GM21515 (cell line): ENCODE results near the gene TSPO2.
"Not testable (repeated sequence)": the region's sequence is repeated elsewhere in the genome, so short reads cannot be mapped to it uniquely, and the experiment has no call there.

Source experiments
- ATAC-seq: cut with Tn5 transposase; IDR thresholded peaks from one replicate; pipeline ENCODE4 v1.9.1; 2021; ENCODE audit not compliant: unreplicated experiment

TSPO2 gene

GRCh38 chr6:41042226-41043055, at the start of gene TSPO2:
Gene TSPO2, plus strand, starts transcription at chr6:41042467. Its CDS starts 519 bp downstream, at chr6:41042986.
- ATAC-seq: no peak

- no peak for ATAC-seq
Observed at GRCh38 chr6:40992746-40993145, 49.5 kb upstream of the TSPO2 start.

- no peak for ATAC-seq
Observed at GRCh38 chr6:40996591-40997233, 45.6 kb upstream of the TSPO2 start.

GRCh38 chr6:40997234-40997957, 44.9 kb upstream of the TSPO2 start:
- ATAC-seq: no peak

- no peak for ATAC-seq
Observed at GRCh38 chr6:40998661-40999060, 43.6 kb upstream of the TSPO2 start.

- ATAC-seq: no peak
Observed at GRCh38 chr6:40999569-40999968, 42.7 kb upstream of the TSPO2 start.

GRCh38 chr6:41000248-41000647, 42.0 kb upstream of the TSPO2 start:
- ATAC-seq: no peak

- ATAC-seq: no peak
Observed at GRCh38 chr6:41002168-41002567, 40.1 kb upstream of the TSPO2 start.

GRCh38 chr6:41006217-41006616, 36.0 kb upstream of the TSPO2 start:
- not testable (repeated sequence) for ATAC-seq

- not testable (repeated sequence) for ATAC-seq
Observed at GRCh38 chr6:41006980-41007379, 35.3 kb upstream of the TSPO2 start.

GRCh38 chr6:41008011-41008410, 34.3 kb upstream of the TSPO2 start:
- no peak for ATAC-seq

GRCh38 chr6:41009669-41010068, 32.6 kb upstream of the TSPO2 start:
- no peak for ATAC-seq

- ATAC-seq: no peak
Observed at GRCh38 chr6:41011673-41012072, 30.6 kb upstream of the TSPO2 start.

GRCh38 chr6:41013466-41014153, 28.7 kb upstream of the TSPO2 start:
- ATAC-seq: no peak

- no peak for ATAC-seq
Observed at GRCh38 chr6:41014780-41015179, 27.5 kb upstream of the TSPO2 start.

GRCh38 chr6:41015860-41016259, 26.4 kb upstream of the TSPO2 start:
- not testable (repeated sequence) for ATAC-seq

- ATAC-seq: no peak
Observed at GRCh38 chr6:41017663-41018062, 24.6 kb upstream of the TSPO2 start.

- ATAC-seq: no peak
Observed at GRCh38 chr6:41021832-41022231, 20.4 kb upstream of the TSPO2 start.

- ATAC-seq: no peak
Observed at GRCh38 chr6:41022294-41022693, 20.0 kb upstream of the TSPO2 start.

GRCh38 chr6:41023114-41023513, 19.2 kb upstream of the TSPO2 start:
- no peak for ATAC-seq

GRCh38 chr6:41025966-41026530, 16.2 kb upstream of the TSPO2 start:
- no peak for ATAC-seq
